Activated CD4-positive, CD25-positive, alpha-beta regulatory T cell (primary cell): ENCODE results near the gene GSTA4.
"Not testable (repeated sequence)": the region's sequence is repeated elsewhere in the genome, so short reads cannot be mapped to it uniquely, and the experiment has no call there.

ENCODE experiments used
- DNase-seq, 4 experiments: peaks; one replicate each; lab custom pipeline; 2025; lab: John Stamatoyannopoulos, UW

Gene GSTA4

DNA sequence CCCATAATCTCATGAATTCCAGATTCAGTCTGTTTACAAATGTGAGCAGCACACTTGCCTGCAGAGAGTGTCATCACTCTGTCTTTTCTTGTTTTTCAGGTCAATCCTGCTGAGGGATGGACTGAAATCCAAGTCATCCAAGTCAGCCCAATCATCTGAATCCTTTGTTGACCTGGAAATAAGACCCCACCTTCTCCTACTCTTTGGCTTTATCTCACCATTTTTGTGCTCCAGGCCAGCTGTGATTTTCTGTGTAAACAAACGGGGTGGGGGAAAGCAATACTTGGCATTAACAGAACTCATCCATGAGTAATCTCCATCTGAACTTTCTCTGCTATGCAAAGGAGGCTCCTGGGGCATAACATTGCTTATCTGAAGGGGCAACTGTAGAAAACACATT is 16.9 kb upstream of the GSTA4 start:
- DNase-seq = no peak

DNA sequence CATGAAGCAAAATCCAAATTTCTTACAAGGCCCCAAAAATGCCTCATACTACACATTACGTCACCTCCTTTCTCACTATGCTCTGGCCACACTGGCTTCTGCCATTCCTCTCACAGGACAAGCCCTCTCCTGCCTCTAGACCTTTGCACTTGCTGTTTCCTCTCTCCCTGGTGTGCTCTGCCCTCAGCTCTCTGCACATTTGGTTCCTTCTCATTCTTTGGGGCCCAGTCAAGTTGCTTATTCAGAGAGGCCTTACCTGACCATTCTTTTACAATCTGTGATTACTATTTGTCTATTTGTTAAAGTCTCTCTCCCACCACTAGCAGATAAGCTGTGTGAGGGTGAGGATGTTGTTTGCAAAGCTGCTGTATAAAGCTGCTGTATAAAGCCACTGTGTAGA is 15.4 kb upstream of the GSTA4 start:
- no peak for DNase-seq

DNA sequence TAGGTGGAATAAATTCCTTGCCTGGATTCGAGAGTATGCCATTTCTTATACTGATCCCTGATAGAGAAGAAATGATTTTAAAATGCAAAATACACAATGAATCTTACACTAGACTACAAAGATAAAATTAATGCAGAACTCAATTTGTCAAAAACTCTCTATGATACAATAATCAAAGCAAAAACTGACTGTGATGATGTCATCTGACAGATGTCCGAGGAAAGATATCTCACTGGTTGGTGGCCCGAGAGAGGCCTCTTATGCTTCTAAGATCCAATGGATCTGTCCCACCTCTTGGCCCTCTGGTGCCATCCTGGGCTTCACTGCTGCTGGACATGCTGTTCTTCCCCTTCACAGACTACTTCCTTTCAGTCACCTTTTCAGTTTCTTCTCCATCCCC is 14.4 kb upstream of the GSTA4 start:
- DNase-seq = no peak

DNA sequence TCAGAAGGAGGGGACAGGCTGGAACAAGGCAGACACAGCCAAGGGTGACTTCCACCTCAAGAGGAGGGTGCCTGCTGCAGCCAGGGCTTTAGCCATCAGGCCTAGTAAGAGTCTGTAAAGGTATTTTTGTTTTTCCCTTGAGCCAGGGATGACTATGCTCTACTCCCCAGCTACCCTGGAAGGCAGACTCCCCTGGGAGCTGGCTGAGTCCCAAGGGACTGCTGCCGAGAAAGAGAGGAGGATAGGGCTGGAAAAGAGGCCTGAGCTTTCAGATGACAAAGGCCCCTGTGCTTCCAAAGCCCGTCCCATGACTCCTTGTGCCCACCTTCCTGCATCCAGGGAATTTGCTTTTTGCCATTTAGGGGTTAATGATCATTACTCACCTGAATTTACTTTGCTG is 14.0 kb upstream of the GSTA4 start:
- no peak for DNase-seq

DNA sequence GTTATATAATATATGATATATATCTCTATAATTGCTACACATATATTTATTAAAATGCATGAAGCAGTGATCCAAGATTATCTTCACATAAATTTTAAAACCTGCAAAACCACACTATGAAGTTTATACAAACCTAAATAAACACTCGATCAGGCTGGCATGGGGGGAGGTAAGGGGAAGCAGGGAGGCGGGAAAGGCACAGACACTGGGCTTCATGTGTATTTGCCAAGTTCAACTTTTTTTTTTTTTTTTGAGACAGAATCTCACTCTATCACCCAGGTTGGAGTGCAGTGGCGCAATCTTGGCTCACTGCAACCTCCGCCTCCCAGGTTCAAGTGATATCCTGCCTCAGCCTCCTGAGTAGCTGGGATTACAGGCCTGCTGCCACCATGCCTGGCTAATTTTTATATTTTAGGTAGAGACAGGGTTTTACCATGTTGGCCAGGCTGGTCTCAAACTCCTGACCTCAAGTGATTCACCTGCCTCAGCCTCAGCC is 13.2 kb upstream of the GSTA4 start:
- DNase-seq = not testable (repeated sequence)

DNA sequence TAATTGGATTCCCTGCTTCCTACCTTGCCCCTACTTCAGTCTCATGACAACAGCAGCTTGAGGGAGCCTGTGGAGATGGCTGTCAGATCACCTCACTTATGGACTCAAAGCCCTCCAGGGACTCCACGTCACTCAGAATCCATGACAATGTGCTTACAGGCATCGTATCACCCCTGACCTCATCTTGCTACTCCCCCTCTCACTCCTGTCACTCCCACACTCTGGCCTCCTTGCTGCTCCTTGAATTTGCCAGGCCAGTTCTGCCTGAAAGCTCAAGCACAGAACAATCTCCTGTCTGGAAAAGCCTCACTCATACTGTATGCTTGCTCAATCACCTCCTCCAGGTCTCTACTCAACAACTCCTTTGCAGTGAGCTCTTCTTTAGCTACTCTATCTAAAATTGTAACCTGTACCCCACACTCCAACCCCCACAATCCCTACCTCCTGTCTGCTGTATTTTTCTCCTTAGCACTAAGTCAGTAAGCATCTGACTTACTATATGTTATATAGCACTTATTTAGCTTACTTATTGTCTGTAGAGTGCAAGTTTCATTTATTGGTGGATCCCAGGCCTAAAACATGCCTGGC is 10.7 kb upstream of the GSTA4 start:
- no peak for DNase-seq

DNA sequence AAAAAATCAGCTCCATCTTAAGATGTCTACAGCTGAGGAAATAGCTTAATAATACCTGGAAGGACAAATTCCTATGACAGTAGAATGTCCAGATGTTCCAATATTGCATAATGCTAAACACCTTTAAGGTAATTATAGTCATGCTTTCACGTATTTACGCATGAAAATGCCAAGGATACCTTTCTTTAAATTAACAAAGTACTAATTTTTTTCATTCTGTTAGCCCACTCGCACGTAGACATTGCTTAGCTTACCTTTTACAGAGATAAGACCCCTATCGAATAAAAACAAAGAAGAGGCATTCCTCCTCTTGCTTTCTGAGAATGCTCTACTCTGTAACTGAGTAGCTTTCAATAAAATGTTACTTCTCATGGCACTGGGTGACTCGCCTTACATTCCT is 4.4 kb upstream of the GSTA4 start:
- DNase-seq = no peak

DNA sequence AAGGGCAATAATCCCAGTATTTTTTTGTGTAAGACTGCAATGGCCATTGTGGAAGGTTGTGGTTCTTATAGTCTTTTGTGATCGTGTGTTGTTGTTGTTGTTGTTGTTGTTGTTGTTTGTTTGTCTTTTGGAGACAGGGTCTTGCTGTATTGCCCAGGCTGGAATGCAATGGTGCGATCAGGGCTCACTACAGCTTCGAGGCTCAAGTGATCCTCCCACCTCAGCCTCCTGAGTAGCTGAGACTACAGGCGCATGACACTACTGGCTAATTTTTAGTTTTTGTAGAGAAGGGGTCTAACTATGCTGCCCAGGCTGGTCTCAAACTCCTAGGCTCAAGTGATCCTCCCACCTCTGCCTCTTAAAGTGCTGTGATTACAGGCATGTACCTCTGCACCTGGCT is 3.5 kb upstream of the GSTA4 start:
- DNase-seq = no peak

DNA sequence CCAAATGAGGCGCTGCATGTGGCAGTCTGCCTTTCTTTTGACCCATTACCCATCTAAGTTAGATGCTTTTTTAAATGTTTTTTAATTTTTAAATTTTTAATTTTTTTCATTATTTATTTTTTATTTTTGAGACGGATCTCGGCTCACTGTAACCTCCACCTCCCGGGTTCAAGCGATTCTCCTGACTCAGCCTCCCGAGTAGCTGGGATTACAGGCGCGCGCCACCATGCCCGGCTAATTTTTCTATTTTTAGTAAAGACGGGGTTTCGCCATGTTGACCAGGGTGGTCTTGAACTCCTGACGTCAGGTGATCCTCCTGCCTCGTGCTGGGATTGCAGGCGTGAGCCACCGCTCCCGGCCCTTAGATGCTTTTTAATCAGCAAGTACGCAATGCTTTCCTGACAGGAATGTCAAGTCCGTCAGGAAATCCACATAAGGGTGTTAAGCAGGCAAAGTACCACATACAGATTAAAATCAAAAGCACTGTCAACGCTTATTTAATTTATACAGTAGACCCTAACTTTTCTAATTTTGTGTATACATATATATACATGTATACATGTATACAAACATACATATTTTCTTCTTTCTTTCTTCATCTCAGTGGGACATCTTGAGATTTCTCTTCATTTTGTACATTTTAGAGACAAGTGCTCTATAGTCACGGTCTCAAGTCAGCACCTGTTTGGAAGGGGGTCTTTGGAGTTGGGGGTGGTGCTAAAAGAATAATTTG is 995 bp upstream of the GSTA4 start:
- DNase-seq = no peak

DNA sequence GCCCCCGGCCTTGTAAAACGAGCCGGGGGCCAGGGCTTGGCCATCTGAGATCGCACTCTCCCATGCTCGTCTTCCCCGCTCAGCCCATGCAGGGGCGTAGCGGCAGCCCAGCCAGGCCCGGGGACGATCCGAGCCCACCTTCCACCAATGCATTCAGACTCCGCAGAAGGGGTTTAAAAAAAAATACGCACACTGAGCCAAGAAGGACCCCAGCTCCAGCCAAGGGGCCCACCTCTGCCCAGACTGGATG is 320 bp downstream of the GSTA4 start:
- DNase-seq = peak in 1 of 4 experiments; percentile 18

DNA sequence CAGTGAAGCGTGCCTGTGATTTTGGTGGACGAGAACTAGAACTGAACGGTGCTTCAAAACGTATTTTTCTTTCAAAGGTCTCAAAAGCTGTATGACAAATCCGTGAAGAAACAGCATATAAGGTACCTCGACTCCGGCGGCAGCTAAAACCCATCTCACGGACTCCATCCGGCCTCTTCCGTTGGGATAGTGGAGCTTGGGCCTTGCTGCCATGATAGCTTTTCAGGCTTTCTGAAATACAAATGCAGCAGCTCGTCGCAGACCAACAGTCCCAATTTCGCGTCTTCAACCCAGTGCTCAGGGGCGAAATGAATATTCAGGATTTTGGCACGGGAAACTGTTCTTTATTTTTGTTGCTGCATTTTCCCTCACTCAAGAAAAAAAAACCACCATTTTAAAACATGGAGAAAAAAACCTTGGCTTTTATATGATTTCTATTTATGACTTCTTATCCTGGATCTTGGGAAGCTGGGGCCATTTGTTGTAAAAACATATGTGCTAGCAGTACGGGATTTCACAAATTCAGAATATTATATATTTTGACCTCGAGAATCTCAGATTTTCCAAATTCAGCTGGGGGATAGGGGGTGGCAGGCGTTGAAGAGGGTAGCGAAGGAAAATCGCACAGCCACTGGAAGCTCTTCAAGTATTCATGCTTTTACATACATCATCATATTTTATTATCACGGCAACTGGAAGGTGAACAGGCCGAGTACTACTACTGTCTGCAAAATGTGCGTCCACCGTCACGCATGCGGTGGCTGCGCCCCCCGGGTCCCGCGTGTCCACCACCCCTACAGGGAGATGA is 849 bp downstream of the GSTA4 start:
- DNase-seq = no peak

DNA sequence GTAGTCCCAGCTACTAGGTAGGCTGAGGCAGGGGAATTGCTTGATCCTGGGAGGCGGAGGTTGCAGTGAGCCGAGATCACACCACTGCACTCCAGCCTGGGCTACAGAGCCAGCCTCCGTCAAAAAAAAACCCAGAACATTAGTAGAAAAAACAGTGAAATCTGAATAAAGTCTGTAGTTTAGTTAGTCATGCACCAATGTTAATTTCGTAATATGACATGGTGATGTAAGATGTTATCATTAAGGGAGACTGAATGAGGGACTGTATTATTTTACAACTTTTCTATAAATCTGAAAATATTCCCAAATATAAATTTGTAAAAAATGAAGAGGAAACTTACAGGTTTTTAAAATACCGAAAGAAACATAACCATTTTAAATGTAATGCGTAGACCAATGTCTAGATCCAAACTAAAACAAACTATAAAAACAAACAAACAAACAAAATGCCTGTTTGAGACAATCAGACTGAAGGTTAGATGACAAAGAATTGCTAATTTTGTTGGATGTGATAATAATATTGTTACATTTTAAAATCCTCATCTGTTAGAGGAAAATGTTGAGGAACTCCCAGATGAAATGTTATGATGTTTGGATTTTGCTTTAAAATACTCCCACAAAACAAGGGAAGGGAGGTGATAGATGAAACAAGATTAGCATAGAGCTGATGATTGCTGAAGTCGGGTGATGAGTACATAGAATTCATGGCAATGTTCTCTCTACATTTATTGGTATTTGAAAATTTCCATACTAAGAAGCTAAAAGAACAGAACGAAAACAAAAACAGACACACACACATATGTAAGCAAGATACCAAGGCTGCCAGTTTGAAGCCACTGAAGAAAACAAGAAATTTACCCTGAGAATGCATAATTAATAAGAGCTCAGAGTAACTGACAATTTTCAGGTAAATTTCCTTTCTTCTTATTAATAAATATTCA is 1.8 kb downstream of the GSTA4 start:
- DNase-seq = no peak

DNA sequence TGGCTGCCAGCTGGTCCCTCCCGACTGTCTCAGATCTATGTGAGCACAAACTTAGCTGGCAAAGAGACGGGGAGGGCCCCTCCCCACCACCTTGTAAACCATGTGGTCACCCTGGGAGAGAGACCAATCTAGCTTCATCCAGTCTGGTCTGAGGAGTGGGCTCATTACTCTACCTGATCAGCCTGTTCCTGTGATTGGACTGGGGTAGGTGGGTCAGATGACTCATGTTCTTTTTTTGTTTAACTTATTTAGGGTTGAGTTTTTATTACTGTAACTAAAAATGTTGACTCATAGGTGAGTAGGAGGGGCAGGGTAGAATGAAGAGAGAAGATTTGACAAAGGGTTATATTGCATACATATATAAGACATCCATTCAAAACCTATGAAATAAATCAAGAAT is 4.7 kb downstream of the GSTA4 start:
- no peak for DNase-seq

DNA sequence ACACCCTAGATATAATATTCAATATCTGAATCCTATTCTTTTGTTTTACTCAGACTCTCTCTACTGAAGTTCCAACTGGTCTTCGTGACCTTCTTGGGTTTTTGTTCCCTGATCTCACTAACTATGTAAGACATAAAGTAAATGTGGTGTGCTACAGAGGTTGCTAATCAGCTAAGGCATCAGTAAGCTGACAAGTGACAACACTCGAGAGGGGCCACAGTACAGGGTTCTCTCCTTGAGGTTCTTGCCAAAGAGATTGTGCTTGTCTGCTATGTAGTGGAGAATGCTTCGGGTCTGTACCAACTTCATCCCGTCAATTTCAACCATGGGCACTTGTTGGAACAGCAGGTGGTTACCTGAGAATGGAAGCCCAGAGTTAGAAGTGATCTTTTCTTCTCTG is 9.9 kb downstream of the GSTA4 start:
- DNase-seq = no peak

DNA sequence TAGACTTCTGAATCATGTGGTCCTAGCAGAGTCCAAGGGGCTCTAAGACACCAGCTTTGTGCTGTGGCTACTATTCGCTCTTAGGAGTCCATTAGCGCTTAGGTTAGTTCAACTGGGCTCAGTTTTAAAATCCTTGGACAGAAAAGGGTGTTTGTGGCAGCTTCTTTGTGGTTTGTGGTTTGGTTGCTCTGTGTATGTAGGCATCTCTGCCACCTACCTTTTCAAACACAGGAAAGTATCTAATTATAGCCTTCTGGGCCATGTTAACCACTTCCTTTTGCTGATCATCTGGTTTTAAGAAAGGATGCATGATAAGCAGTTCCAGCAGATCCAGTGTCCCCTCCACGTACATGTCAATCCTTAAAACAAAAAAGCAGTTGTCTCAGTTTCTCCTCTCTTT is 10.8 kb downstream of the GSTA4 start:
- no peak for DNase-seq

DNA sequence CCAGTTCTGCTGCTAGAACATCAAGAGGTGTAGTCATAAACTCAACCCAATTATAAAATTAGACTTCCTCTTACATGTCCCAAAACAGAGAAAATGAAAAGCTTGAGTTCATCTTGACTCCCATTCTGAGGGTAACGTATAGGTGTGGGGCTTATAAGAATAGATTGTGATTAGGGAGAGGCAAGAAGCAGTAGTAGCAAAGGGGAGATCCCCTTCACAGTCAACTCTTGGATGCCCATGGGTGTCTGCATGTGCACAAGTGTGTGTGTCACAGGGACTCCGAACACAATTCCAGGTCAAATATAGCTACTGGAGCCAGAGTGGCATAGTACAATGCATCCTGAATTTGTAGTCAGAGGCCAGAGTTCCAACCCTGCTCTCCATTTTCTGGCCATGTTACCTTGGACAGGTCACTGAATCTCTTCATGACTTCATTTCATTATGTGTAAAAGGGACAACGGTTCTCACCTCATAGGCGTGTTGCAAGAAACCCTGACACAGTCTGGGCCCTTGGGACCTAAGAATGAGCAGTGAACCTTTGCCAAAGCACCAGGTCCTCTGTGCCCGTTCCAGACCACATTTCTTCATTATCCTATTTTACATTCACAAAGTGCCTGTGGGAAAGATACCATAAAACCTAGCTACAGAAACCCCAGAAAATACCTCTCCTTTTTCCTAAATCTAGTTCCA is 11.8 kb downstream of the GSTA4 start:
- DNase-seq = no peak

DNA sequence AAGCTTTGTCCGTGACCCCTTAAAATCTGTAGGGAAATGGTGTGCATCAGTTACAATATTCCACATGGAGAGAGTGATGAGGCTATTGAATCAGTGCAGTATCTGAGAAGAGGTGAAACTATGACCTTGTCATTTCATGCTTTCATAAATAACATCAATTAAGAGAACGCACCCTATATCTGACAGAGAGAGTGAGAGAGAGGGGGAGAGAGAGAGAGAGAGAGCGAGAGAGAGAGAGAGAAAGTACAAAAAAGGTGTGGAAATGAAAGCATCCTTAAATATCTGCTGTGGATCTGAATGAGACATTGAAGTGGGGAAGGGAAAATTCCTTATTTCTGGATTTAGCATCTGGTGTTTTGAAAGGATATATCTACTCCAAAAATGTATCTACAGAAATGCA is 12.4 kb downstream of the GSTA4 start:
- no peak for DNase-seq

DNA sequence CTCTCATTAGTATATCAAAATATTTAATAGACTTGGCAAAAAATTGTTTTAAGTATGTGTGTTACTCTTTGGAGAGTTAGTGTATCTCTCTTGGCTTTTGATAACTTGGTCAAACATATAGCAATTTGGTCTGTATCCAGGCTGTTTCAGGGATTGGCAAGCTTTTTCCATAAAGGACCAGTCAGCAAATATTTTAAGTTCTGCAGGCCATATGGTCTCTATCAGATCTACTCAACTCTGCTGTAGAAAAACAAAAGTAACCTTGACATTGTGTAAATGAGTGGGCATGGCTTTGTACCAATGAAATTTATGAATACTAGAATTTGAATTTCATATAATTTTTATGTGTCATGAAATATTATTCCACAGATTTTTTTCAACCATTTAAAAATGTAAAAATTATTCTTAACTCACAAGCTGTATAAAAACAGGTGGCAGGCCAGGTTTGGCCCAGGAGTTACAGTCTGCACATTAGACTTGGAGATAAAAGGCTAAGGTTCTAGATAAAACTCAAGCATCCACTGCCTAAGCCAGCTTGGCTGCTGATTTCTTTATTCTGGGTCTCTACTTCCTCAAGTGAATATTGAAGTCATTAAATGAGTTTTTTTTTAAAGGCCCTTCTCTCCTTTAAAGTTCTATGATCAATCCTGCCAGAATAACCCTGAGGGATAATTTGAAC is 13.7 kb downstream of the GSTA4 start:
- no peak for DNase-seq

DNA sequence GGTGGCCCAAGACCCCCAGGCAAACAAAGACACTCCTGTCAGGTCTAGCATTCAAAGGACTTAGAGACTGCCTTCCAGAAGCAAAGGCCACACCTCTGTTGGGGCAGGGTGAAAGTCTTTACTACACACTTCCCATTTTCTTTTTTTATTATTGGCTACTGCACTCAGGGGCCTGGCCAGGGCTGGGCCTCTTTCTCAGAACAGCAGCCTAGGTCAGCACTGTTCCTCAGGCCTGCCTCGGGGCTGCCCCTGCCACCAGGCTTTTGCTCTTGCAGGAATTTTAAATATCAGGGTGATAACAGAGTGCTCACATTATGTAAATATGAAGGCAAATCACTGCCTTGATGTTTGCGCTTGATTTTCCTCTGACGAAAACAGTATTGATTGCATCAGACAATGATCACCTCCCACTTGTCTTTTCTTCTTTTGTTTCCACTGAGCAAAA is 18.5 kb downstream of the GSTA4 start:
- no peak for DNase-seq

DNA sequence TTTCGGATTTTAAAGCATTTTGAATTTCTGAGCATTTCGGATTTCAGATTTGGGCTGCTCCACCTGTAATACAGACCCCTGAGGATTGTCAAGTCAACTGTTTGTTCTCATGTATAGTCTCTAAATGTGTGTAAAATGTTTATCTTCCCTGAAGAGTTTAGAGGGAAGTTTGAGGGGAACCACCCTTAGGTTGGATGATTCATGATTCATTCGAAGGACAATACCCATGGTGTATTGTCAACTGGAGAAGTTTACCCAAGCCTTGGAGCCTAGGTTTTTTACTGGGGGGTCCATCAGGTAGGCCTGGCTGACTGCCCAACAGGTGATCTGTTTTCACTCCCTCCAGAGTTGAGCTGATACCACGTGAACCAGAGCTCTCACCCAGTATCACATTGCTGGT is 18.9 kb downstream of the GSTA4 start:
- DNase-seq = no peak

DNA sequence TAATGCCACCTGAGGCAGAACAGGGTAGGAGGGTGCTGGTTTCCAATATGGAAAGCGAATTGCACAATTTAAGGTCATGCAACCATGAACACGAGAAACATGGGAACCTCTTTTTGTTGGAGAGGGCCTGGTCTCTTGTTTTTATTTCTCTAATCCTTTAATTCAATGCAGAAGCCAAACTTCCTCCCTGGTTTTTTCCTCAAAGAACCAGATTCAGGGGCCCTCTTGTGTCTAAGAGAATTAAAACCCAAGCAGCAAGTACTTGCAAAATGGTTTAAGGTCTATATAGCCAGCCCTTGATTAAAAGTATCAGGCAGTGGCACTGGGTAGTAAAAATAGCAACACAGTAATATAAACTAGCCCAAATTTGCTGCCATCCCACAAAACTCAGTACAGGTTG is 19.5 kb downstream of the GSTA4 start:
- DNase-seq = no peak
